PFSK-1 (cell line): ENCODE data around the gene KDM6B.
A peak's percentile ranks its signal among the peaks of the same experiment; 100 is the strongest.

Experiments used
- FOXP2 ChIP-seq: optimal IDR thresholded peaks from 2 replicates; pipeline ENCODE3; 2011; ENCODE audit warnings: borderline replicate concordance, control low read depth, inconsistent platforms; ENCODE audit not compliant: insufficient read depth; ENCODE audit errors: extremely low read length, extremely low read depth
- POLR2AphosphoS5 ChIP-seq: IDR thresholded peaks from 2 replicates; pipeline ENCODE4 v1.6.1; 2012; ENCODE audit warnings: low read depth, mild to moderate bottlenecking, control low read depth, low read length, moderate library complexity

- TF ChIP-seq FOXP2 (no peak), POLR2AphosphoS5 (0 out of 2 replicates have a peak, but pooled peaks have one; percentile 39)
Observed at GRCh38 chr17:7856011-7856810, 22.2 kb downstream of the KDM6B start.
